ENCODE results near the gene HDAC10. TPM values are rescaled to one million over a fixed set of nuclear protein-coding genes. Genes with fewer than 3 reads are reported as not detected.

HDAC10 gene
- total RNA-seq, 3 donors from 2014 or later (not counting 1 experiment from before 2014, with no cell fraction given) = 112 to 131 (median 123) TPM

DNA sequence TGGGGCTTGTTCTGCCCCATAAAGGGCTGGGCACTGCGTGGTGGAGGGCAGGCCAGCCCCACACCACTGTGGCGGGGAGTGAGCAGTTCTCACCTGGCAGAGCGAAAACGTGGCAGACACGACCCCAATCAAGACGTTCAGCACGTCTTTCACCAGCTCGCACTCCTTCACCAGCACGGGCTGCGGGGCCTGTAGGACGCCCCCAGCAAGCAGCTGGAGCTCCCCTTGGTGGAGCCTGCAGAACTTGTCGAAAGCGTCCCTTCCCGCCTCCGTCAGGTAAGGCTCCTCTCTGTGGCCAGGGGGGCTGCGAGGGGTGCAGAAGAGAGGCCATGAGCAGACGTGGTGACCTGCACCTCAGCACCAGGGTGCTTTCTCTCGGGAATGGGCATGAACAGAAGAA is 17.8 kb downstream of the HDAC10 start:
- no peaks in the 10 kb centered on the region for H3K27me3 ChIP-seq (ENCODE audit: control insufficient read depth, insufficient read depth, low read length)

DNA sequence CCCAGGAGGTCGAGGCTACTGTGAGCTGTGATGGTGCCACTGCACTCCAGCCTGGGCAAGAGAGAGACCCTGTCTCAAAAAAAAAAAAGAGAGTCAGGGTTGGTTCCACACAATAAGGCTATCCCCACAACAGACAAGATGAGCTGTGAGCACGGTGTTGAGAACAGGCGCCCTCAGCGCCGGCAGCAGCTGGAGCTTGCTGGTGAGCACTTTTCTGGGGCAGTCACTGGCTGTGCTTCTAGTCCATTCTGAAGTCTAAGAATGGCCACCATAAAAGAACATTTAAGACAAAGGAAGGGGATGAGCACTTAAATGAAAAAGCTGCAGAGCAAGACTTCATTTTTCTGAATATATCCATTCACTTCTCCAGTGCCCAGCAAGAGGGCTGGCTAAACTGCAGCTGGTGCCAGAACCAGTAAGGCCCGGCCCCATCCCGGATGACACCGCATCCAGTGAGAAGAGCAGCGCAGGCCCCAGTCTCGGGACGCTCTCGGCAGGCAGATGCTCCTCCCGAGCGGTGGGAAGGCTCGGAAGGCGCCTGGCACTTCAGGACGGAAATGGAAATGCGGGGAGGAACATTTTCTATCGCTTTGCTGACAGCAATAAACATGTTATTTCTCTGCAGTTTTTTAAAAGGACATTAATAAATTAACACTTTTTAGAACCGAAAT is 18.4 kb downstream of the HDAC10 start:
- Histone ChIP-seq H3K4me3 (ENCODE audit: low read length) (no peak overlapping the region), H3K9me3 (ENCODE audit: control insufficient read depth, insufficient read depth, low read length) (no peaks in the 10 kb centered on the region), H3K36me3 (ENCODE audit: control insufficient read depth, insufficient read depth, low read length) (peaks cover 23% of the 10 kb centered on the region), H3K27ac (ENCODE audit: low read length) (no peak overlapping the region), H3K27me3 (ENCODE audit: control insufficient read depth, insufficient read depth, low read length) (no peaks in the 10 kb centered on the region), H3K4me1 (ENCODE audit: control insufficient read depth, insufficient read depth, low read length) (peaks cover 8% of the 10 kb centered on the region)
- no peaks in the 10 kb centered on the region for H3K9me3 Mint-ChIP-seq
- ATAC-seq = no peak
- H3K4me3 Mint-ChIP-seq = no peak overlapping the region
- H3K27ac Mint-ChIP-seq = no peak overlapping the region
- intact Hi-C loops (cut with micrococcal nuclease) = no loop called here
- TF ChIP-seq, protein P1, sequence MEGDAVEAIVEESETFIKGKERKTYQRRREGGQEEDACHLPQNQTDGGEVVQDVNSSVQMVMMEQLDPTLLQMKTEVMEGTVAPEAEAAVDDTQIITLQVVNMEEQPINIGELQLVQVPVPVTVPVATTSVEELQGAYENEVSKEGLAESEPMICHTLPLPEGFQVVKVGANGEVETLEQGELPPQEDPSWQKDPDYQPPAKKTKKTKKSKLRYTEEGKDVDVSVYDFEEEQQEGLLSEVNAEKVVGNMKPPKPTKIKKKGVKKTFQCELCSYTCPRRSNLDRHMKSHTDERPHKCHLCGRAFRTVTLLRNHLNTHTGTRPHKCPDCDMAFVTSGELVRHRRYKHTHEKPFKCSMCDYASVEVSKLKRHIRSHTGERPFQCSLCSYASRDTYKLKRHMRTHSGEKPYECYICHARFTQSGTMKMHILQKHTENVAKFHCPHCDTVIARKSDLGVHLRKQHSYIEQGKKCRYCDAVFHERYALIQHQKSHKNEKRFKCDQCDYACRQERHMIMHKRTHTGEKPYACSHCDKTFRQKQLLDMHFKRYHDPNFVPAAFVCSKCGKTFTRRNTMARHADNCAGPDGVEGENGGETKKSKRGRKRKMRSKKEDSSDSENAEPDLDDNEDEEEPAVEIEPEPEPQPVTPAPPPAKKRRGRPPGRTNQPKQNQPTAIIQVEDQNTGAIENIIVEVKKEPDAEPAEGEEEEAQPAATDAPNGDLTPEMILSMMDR (IDR thresholded peaks at IDR 0.05) = no peak
- no peaks in the 10 kb centered on the region for H3K36me3 Mint-ChIP-seq
- DNase-seq = no peak
- WGBS (ENCODE audit: insufficient coverage) = 97% methylated on average over 20 of the region's 20 CpGs
- no peaks in the 10 kb centered on the region for H3K27me3 Mint-ChIP-seq (ENCODE audit: low read depth in 2 of 2)
- H3K4me1 Mint-ChIP-seq = peaks cover 20 to 36% of the 10 kb centered on the region in 2 donors

More for the DNA sequence above, 17.8 kb downstream of the HDAC10 start:
- H3K9me3 Mint-ChIP-seq = no peaks in the 10 kb centered on the region
- H3K27me3 Mint-ChIP-seq (ENCODE audit: low read depth in 2 of 2) = no peaks in the 10 kb centered on the region
- H3K4me3 ChIP-seq (ENCODE audit: low read length) = no peak overlapping the region
- no peak for ATAC-seq
- no peak for DNase-seq
- peaks cover 20 to 36% of the 10 kb centered on the region in 2 donors for H3K4me1 Mint-ChIP-seq
- TF ChIP-seq, protein P1 (IDR thresholded peaks at IDR 0.05) = no peak
- intact Hi-C loops (cut with micrococcal nuclease) = no loop called here
- peaks cover 22% of the 10 kb centered on the region for H3K36me3 ChIP-seq (ENCODE audit: control insufficient read depth, insufficient read depth, low read length)
- no peak overlapping the region for H3K4me3 Mint-ChIP-seq
- peaks cover 8% of the 10 kb centered on the region for H3K4me1 ChIP-seq (ENCODE audit: control insufficient read depth, insufficient read depth, low read length)
- H3K27ac ChIP-seq (ENCODE audit: low read length) = no peak overlapping the region
- H3K9me3 ChIP-seq (ENCODE audit: control insufficient read depth, insufficient read depth, low read length) = no peaks in the 10 kb centered on the region
- H3K27ac Mint-ChIP-seq = no peak overlapping the region
- WGBS (ENCODE audit: insufficient coverage) = 92% methylated on average over 18 of the region's 18 CpGs
- no peaks in the 10 kb centered on the region for H3K36me3 Mint-ChIP-seq

DNA sequence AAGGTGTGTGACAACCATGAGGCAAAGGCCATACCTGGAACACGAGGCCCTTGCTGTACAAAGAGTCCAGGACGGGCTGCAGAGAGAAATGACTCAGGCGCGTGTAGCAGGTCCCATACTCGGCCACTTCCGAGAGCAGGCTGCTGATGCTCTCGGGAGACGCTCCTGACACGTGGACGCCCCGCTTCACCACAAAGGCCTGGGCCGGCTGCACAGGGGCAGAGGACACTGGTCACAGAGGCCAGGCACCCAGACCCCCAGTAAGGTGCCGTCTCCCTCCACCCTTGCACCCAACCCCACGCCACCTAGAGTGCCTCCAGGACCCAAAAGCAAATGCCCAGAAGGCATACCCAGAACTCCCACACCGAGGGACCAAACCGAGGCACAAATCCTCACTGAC is 21.7 kb downstream of the HDAC10 start:
- Mint-ChIP-seq H3K4me1 (peaks cover 7 to 19% of the 10 kb centered on the region in 2 donors), H3K4me3 (no peak overlapping the region), H3K9me3 (no peaks in the 10 kb centered on the region), H3K27ac (peak overlapping the region in 1 of 2 donors; percentile 65), H3K36me3 (peaks cover under 1% of the 10 kb centered on the region), H3K27me3 (ENCODE audit: low read depth in 2 of 2) (no peaks in the 10 kb centered on the region)
- Histone ChIP-seq H3K9me3 (ENCODE audit: control insufficient read depth, insufficient read depth, low read length) (no peaks in the 10 kb centered on the region), H3K27ac (ENCODE audit: low read length) (no peak overlapping the region), H3K4me3 (ENCODE audit: low read length) (no peak overlapping the region), H3K4me1 (ENCODE audit: control insufficient read depth, insufficient read depth, low read length) (no peaks in the 10 kb centered on the region), H3K27me3 (ENCODE audit: control insufficient read depth, insufficient read depth, low read length) (no peaks in the 10 kb centered on the region), H3K36me3 (ENCODE audit: control insufficient read depth, insufficient read depth, low read length) (peaks cover 45% of the 10 kb centered on the region)
- 98% methylated on average over 15 of the region's 16 CpGs for WGBS (ENCODE audit: insufficient coverage)
- DNase-seq = no peak
- ATAC-seq = no peak
- TF ChIP-seq, protein P1 (IDR thresholded peaks at IDR 0.05) = no peak
- intact Hi-C loops (cut with micrococcal nuclease) = no loop called here

DNA sequence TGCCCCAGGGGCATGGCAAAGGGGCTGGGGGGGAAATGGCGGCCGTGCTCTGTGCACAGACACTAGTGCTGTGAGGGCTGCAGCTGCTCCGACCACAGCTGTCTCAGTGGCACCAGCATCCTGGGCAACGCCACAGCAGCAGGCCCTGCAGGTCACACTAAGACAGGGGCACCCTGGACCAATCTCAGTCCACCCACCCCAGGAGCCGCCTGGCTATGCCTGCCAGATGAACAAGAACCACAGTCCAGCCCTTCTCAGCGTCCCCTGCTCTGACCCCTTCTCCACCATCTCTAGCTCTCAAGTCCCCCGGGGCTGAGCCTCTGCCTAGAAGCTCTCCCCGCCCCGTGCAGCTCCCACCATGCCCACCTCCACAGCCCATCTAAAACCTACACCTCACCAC is 22.7 kb downstream of the HDAC10 start:
- H3K4me3 Mint-ChIP-seq = no peak overlapping the region

More for the DNA sequence above, 22.7 kb downstream of the HDAC10 start:
- TF ChIP-seq, protein P1 (IDR thresholded peaks at IDR 0.05) = no peak
- Mint-ChIP-seq H3K9me3 (no peaks in the 10 kb centered on the region), H3K4me1 (peaks cover 0 to 11% of the 10 kb centered on the region in 2 donors), H3K36me3 (peaks cover 7% of the 10 kb centered on the region), H3K27ac (peak overlapping the region in 1 of 2 donors; percentile 65), H3K27me3 (ENCODE audit: low read depth in 2 of 2) (no peaks in the 10 kb centered on the region)
- Histone ChIP-seq H3K27me3 (ENCODE audit: control insufficient read depth, insufficient read depth, low read length) (no peaks in the 10 kb centered on the region), H3K4me1 (ENCODE audit: control insufficient read depth, insufficient read depth, low read length) (no peaks in the 10 kb centered on the region), H3K27ac (ENCODE audit: low read length) (no peak overlapping the region), H3K9me3 (ENCODE audit: control insufficient read depth, insufficient read depth, low read length) (no peaks in the 10 kb centered on the region), H3K4me3 (ENCODE audit: low read length) (no peak overlapping the region), H3K36me3 (ENCODE audit: control insufficient read depth, insufficient read depth, low read length) (peaks cover 49% of the 10 kb centered on the region)
- intact Hi-C loops (cut with micrococcal nuclease) = no loop called here
- 94% methylated on average over 9 of the region's 9 CpGs for WGBS (ENCODE audit: insufficient coverage)
- no peak for DNase-seq
- no peak for ATAC-seq

Measured in natural killer cell (primary cell).